Measurements from ENCODE around the gene TEX48.

The TEX48 gene

GRCh38 chr9:114693248-114693855 is 11.4 kb upstream of the TEX48 start:
- DNase-seq (ENCODE audit: low spot score): no peak

GRCh38 chr9:114691956-114692295 is 9.9 kb upstream of the TEX48 start:
- DNase-seq (ENCODE audit: low spot score): no peak

- no peak for DNase-seq (ENCODE audit: low spot score)
These were observed 9.3 kb upstream of the TEX48 start for GRCh38 chr9:114691046-114691955.

GRCh38 chr9:114690308-114690707 is 8.3 kb upstream of the TEX48 start:
- DNase-seq (ENCODE audit: low spot score): no peak

- DNase-seq (ENCODE audit: low spot score): no peak
These were observed 7.8 kb upstream of the TEX48 start for GRCh38 chr9:114689813-114690212.

GRCh38 chr9:114688909-114689610 is 7.1 kb upstream of the TEX48 start:
- DNase-seq (ENCODE audit: low spot score): no peak

GRCh38 chr9:114688379-114688778 is 6.4 kb upstream of the TEX48 start:
- DNase-seq (ENCODE audit: low spot score): no peak

- no peak for DNase-seq (ENCODE audit: low spot score)
These were observed 5.0 kb upstream of the TEX48 start for GRCh38 chr9:114687034-114687433.

GRCh38 chr9:114685951-114686350 is 4.0 kb upstream of the TEX48 start:
- DNase-seq (ENCODE audit: low spot score): no peak

- DNase-seq (ENCODE audit: low spot score): no peak
These were observed 2.0 kb upstream of the TEX48 start for GRCh38 chr9:114684036-114684435.

GRCh38 chr9:114682846-114683245 is 854 bp upstream of the TEX48 start:
- DNase-seq (ENCODE audit: low spot score): no peak

- no peak for DNase-seq (ENCODE audit: low spot score)
These were observed 1.6 kb downstream of the TEX48 start for GRCh38 chr9:114680259-114681001.

- DNase-seq (ENCODE audit: low spot score): no peak
These were observed 3.2 kb downstream of the TEX48 start for GRCh38 chr9:114678795-114679194.

- DNase-seq (ENCODE audit: low spot score): no peak
These were observed 3.9 kb downstream of the TEX48 start for GRCh38 chr9:114678130-114678529.

GRCh38 chr9:114677418-114677817 is 4.6 kb downstream of the TEX48 start:
- no peak for DNase-seq (ENCODE audit: low spot score)

- no peak for DNase-seq (ENCODE audit: low spot score)
These were observed 5.1 kb downstream of the TEX48 start for GRCh38 chr9:114676901-114677300.

GRCh38 chr9:114674798-114675540 is 7.0 kb downstream of the TEX48 start:
- no peak for DNase-seq (ENCODE audit: low spot score)

- no peak for DNase-seq (ENCODE audit: low spot score)
These were observed 7.8 kb downstream of the TEX48 start for GRCh38 chr9:114674076-114674797.

GRCh38 chr9:114671605-114672004 is 10.4 kb downstream of the TEX48 start:
- DNase-seq (ENCODE audit: low spot score): no peak

- no peak for DNase-seq (ENCODE audit: low spot score)
These were observed 12.0 kb downstream of the TEX48 start for GRCh38 chr9:114669961-114670360.

- DNase-seq (ENCODE audit: low spot score): no peak
These were observed 13.8 kb downstream of the TEX48 start for GRCh38 chr9:114668146-114668545.

Measured in D341Med (cell line).